Panc1 (cell line): ENCODE measurements around the gene OR2L3. TPM values are rescaled to one million over a fixed set of nuclear protein-coding genes. Genes with fewer than 3 reads are reported as not detected.

ENCODE experiments used
- ATAC-seq: fragments of 200-7000 bp; cut with Tn5 transposase; 2 replicates; pipeline ENCODE4 v1.9.1; 2020; ENCODE audit warnings: mild to moderate bottlenecking, moderate library complexity
- BruUV-seq: library from RNA; stranded (reverse); fragments of 400-500 nt; replicated peaks from 2 replicates; lab custom pipeline; 2021; lab: Mats Ljungman, UMichigan
- CTCF ChIA-PET: fragments of 300-600 bp; sonication (Branson Sonifier 250); formaldehyde crosslinking; loops from one replicate; lab custom pipeline; 2022; ENCODE audit warnings: antibody characterized with exemption; lab: Charles Lee
- POLR2A ChIA-PET: fragments of 300-600 bp; sonication (Branson Sonifier 250); formaldehyde crosslinking; loops from one replicate; lab custom pipeline; 2022; ENCODE audit warnings: antibody characterized with exemption; lab: Charles Lee
- DNase-seq: peaks from one replicate; pipeline ENCODE4 v3.0.0-alpha.2; 2010; ENCODE audit warnings: low read depth, low spot score
- H3K27ac ChIP-seq: 2 replicates; pipeline ENCODE4 v1.5.1; 2011; ENCODE audit warnings: mild to moderate bottlenecking, low read length, inconsistent platforms
- H3K27me3 ChIP-seq: fragments of 200-500 bp; sonication (Bioruptor generic); 2 replicates; pipeline ENCODE4 v1.6.0; 2014; ENCODE audit warnings: low read length, inconsistent platforms; ENCODE audit not compliant: control insufficient read depth, insufficient read depth
- H3K36me3 ChIP-seq: fragments of 200-500 bp; sonication (Bioruptor generic); 2 replicates; pipeline ENCODE4 v1.5.1; 2014; ENCODE audit warnings: inconsistent platforms, mild to moderate bottlenecking, low read length, moderate library complexity; ENCODE audit not compliant: control insufficient read depth, insufficient read depth
- H3K4me1 ChIP-seq: 2 replicates; pipeline ENCODE4 v1.5.1; 2011; ENCODE audit warnings: inconsistent platforms, mild to moderate bottlenecking, low read length, moderate library complexity; ENCODE audit not compliant: control insufficient read depth, insufficient read depth
- H3K4me3 ChIP-seq, 2 experiments: 2 replicates each; pipeline ENCODE4 v1.5.1; 2011 to 2012; ENCODE audit warnings: low read depth in 2 of 2, low read length in 2 of 2, mild to moderate bottlenecking in 2 of 2, inconsistent platforms in 1 of 2, moderate library complexity in 1 of 2
- H3K9me3 ChIP-seq: fragments of 200-500 bp; sonication (Bioruptor generic); 2 replicates; pipeline ENCODE4 v1.5.1; 2014; ENCODE audit warnings: low read depth, mild to moderate bottlenecking, inconsistent platforms, low read length, moderate library complexity; ENCODE audit not compliant: control insufficient read depth, insufficient read depth
- CTCF ChIP-seq: fragments of 450-650 bp; IDR thresholded peaks from 2 replicates; pipeline ENCODE4 v1.5.1; 2017; ENCODE audit warnings: mild to moderate bottlenecking
- POLR2AphosphoS5 ChIP-seq: IDR thresholded peaks from 2 replicates; pipeline ENCODE4 v1.6.1; 2012; ENCODE audit warnings: mild to moderate bottlenecking, low read depth, low read length, moderate library complexity
- REST ChIP-seq, 2 experiments: IDR thresholded peaks; 2 replicates each; pipeline ENCODE4 v1.6.1; 2011 to 2012; ENCODE audit warnings: low read depth in 2 of 2, control low read depth in 1 of 2, low read length in 1 of 2, mild to moderate bottlenecking in 1 of 2, moderate library complexity in 1 of 2; ENCODE audit not compliant: insufficient read depth in 1 of 2
- SIN3A ChIP-seq: IDR thresholded peaks from 2 replicates; pipeline ENCODE4 v1.6.1; 2012; ENCODE audit warnings: low read depth, mild to moderate bottlenecking, low read length, moderate library complexity, borderline replicate concordance; ENCODE audit not compliant: insufficient read depth
- TCF7L2 ChIP-seq: IDR thresholded peaks from 2 replicates; pipeline ENCODE4 v1.6.1; 2011; ENCODE audit warnings: mild to moderate bottlenecking, low read depth, low read length, inconsistent platforms
- in situ Hi-C: cut with HindIII; loops from 2 replicates; pipeline ENCODE4 v1.10.0; 2016; ENCODE audit warnings: low sequenced_read_pairs, low pct_unique_long_range_greater_than_20kb
- intact Hi-C: fragments of 100-400 bp; cut with micrococcal nuclease; formaldehyde crosslinking; loops from one replicate; pipeline ENCODE4 v1.10.0; 2022; ENCODE audit not compliant: unreplicated experiment
- total RNA-seq: library from RNA; stranded (reverse); gene quantifications from one replicate; pipeline ENCODE4 v1.2.1, GENCODE V29; 2021; ENCODE audit not compliant: unreplicated experiment

Gene OR2L3
- total RNA-seq, 1 experiment from 2014 or later: not detected

GRCh38 chr1:248000169-248000568 is 46.5 kb upstream of the OR2L3 start:
- Histone ChIP-seq H3K36me3 (no peaks in the 10 kb centered on the region), H3K27ac (no peak overlapping the region), H3K27me3 (no peaks in the 10 kb centered on the region), H3K4me3 (no peak overlapping the region), H3K4me1 (no peaks in the 10 kb centered on the region), H3K9me3 (no peaks in the 10 kb centered on the region; the same call in 1 of the 2 replicates)
- in situ Hi-C loops (no loop called here), intact Hi-C loops (no loop called here)
- no peak for TF ChIP-seq TCF7L2
- TF ChIP-seq POLR2AphosphoS5: no peak
- no peak for TF ChIP-seq SIN3A
- no peak for TF ChIP-seq CTCF
- ATAC-seq (no peak), DNase-seq (no peak)
- CTCF ChIA-PET: no interaction called here
- POLR2A ChIA-PET: no interaction called here
- BruUV-seq: no TSS peak

GRCh38 chr1:248007778-248008177 is 38.9 kb upstream of the OR2L3 start:
- POLR2A ChIA-PET: no interaction called here
- in situ Hi-C loops: no loop called here
- intact Hi-C loops: no loop called here
- no peak for DNase-seq
- Histone ChIP-seq H3K4me3 (no peak overlapping the region), H3K4me1 (no peaks in the 10 kb centered on the region), H3K9me3 (no peaks in the 10 kb centered on the region), H3K27ac (no peak overlapping the region), H3K36me3 (no peaks in the 10 kb centered on the region), H3K27me3 (no peaks in the 10 kb centered on the region)
- CTCF ChIA-PET: no interaction called here
- BruUV-seq: no TSS peak
- TF ChIP-seq SIN3A (no peak), TCF7L2 (no peak), CTCF (no peak), REST (IDR thresholded peaks at IDR 0.05; ENCODE audit: insufficient read depth in 1 of 2, low read depth in 2 of 2, low read length in 1 of 2) (no peak), POLR2AphosphoS5 (no peak)
- no peak for ATAC-seq
